ENCODE results near the gene IARS2.

The IARS2 gene

GRCh38 chr1:220094016-220094911 lies at the start of gene IARS2:
Gene IARS2 (plus strand): TSS chr1:220094132. CDS start chr1:220094217, 85 bp downstream.
- CTCF ChIA-PET, result no interaction called here
- peak; percentile 91 for DNase-seq (ENCODE audit: extremely low spot score)
- no peak for TF ChIP-seq LEF1 (IDR thresholded peaks at IDR 0.05; ENCODE audit: borderline replicate concordance)
- TF ChIP-seq ELF4 (IDR thresholded peaks at IDR 0.05), result no peak
- peak; percentile 35 for TF ChIP-seq L3MBTL2 (conservative IDR thresholded peaks at IDR 0.05)
- TF ChIP-seq FOXM1 (IDR thresholded peaks at IDR 0.05; ENCODE audit: borderline replicate concordance), result no peak
- TF ChIP-seq FOXK2 (IDR thresholded peaks at IDR 0.05), result no peak
- POLR2A ChIA-PET, result interaction anchor here (0.5 to 1.6 kb wide), 5 partner anchors 9 to 1279 kb away, joined by 3 to 4 read pairs (median 3); partner anchors contain the start of gene RAB3GAP2

- ChIA-PET POLR2A (interaction anchor here (0.6 to 0.8 kb wide), 2 partner anchors 45 to 131 kb away, joined by 3 read pairs; partner anchors contain the start of gene BPNT1), CTCF (no interaction called here)
- no peak for DNase-seq (ENCODE audit: extremely low spot score)
- TF ChIP-seq FOXA1 (IDR thresholded peaks at IDR 0.05) (no peak), PKNOX1 (IDR thresholded peaks at IDR 0.05) (no peak), ZNF384 (IDR thresholded peaks at IDR 0.05) (0 out of 2 replicates have a peak, but pooled peaks have one; percentile 18), SUZ12 (IDR thresholded peaks at IDR 0.05) (no peak), LEF1 (IDR thresholded peaks at IDR 0.05; ENCODE audit: borderline replicate concordance) (no peak), L3MBTL2 (conservative IDR thresholded peaks at IDR 0.05) (no peak), FOXM1 (IDR thresholded peaks at IDR 0.05; ENCODE audit: borderline replicate concordance) (no peak)
These were observed 49.1 kb upstream of the IARS2 start for GRCh38 chr1:220044678-220045355.

- CTCF ChIA-PET, result no interaction called here
- DNase-seq (ENCODE audit: extremely low spot score), result no peak
- peak; percentile 59; the same call in 1 of the 2 replicates for TF ChIP-seq PKNOX1 (IDR thresholded peaks at IDR 0.05)
- TF ChIP-seq ZNF384 (IDR thresholded peaks at IDR 0.05), result 0 out of 2 replicates have a peak, but pooled peaks have one; percentile 46
- no peak for TF ChIP-seq FOXM1 (IDR thresholded peaks at IDR 0.05; ENCODE audit: borderline replicate concordance)
- TF ChIP-seq ARNT (IDR thresholded peaks at IDR 0.05), result no peak
- POLR2A ChIA-PET, result interaction anchor here (0.6 to 0.8 kb wide), 2 partner anchors 44 to 132 kb away, joined by 3 read pairs; partner anchors contain the start of gene BPNT1
These were observed 48.4 kb upstream of the IARS2 start for GRCh38 chr1:220045356-220046051.

GRCh38 chr1:220046052-220046930 lies 47.6 kb upstream of the IARS2 start, which contains the start of gene EPRS1:
Gene EPRS1 (minus strand): TSS chr1:220046505. CDS start chr1:220046388, 117 bp downstream.
- TF ChIP-seq PKNOX1 (IDR thresholded peaks at IDR 0.05) (peak; percentile 82), L3MBTL2 (conservative IDR thresholded peaks at IDR 0.05) (peak; percentile 58), SP1 (IDR thresholded peaks at IDR 0.05) (no peak), LEF1 (IDR thresholded peaks at IDR 0.05; ENCODE audit: borderline replicate concordance) (no peak; the same call in 1 of the 2 replicates), NFRKB (IDR thresholded peaks at IDR 0.05) (no peak), SUZ12 (IDR thresholded peaks at IDR 0.05) (no peak), ELF4 (IDR thresholded peaks at IDR 0.05) (no peak), HDGF (IDR thresholded peaks at IDR 0.05; ENCODE audit: borderline replicate concordance) (0 out of 2 replicates have a peak, but pooled peaks have one; percentile 38), ARNT (IDR thresholded peaks at IDR 0.05) (peak; percentile 98), CTBP1 (IDR thresholded peaks at IDR 0.05; ENCODE audit: borderline replicate concordance) (peak; percentile 95), BHLHE40 (IDR thresholded peaks at IDR 0.05; ENCODE audit: borderline replicate concordance) (no peak), FOXM1 (IDR thresholded peaks at IDR 0.05; ENCODE audit: borderline replicate concordance) (no peak), TARDBP (IDR thresholded peaks at IDR 0.05) (no peak), FOXA1 (IDR thresholded peaks at IDR 0.05) (no peak)
- DNase-seq (ENCODE audit: extremely low spot score), result peak; percentile 95
- CTCF ChIA-PET, result no interaction called here
- POLR2A ChIA-PET, result no interaction called here

GRCh38 chr1:220056374-220056773 lies 37.6 kb upstream of the IARS2 start:
- POLR2A ChIA-PET, result no interaction called here

More at GRCh38 chr1:220056374-220056773, 37.6 kb upstream of the IARS2 start:
- TF ChIP-seq HDGF (IDR thresholded peaks at IDR 0.05; ENCODE audit: borderline replicate concordance), result no peak
- no peak for TF ChIP-seq L3MBTL2 (conservative IDR thresholded peaks at IDR 0.05)
- no peak for TF ChIP-seq ARNT (IDR thresholded peaks at IDR 0.05)
- no peak for TF ChIP-seq BHLHE40 (IDR thresholded peaks at IDR 0.05; ENCODE audit: borderline replicate concordance)
- no peak for TF ChIP-seq TARDBP (IDR thresholded peaks at IDR 0.05)
- TF ChIP-seq NFRKB (IDR thresholded peaks at IDR 0.05), result no peak
- no peak for TF ChIP-seq CTBP1 (IDR thresholded peaks at IDR 0.05; ENCODE audit: borderline replicate concordance)
- TF ChIP-seq ELF4 (IDR thresholded peaks at IDR 0.05), result no peak
- TF ChIP-seq FOXA1 (IDR thresholded peaks at IDR 0.05), result no peak
- no peak for TF ChIP-seq LEF1 (IDR thresholded peaks at IDR 0.05; ENCODE audit: borderline replicate concordance)
- TF ChIP-seq SUZ12 (IDR thresholded peaks at IDR 0.05), result no peak
- TF ChIP-seq ZNF384 (IDR thresholded peaks at IDR 0.05), result no peak
- TF ChIP-seq PKNOX1 (IDR thresholded peaks at IDR 0.05), result no peak
- no peak for TF ChIP-seq SP1 (IDR thresholded peaks at IDR 0.05)
- TF ChIP-seq FOXK2 (IDR thresholded peaks at IDR 0.05), result no peak
- TF ChIP-seq FOXM1 (IDR thresholded peaks at IDR 0.05; ENCODE audit: borderline replicate concordance), result no peak
- no peak for DNase-seq (ENCODE audit: extremely low spot score)
- CTCF ChIA-PET, result no interaction called here
